HepG2 (cell line): ENCODE results near the gene KCTD5. TPM values are rescaled to one million over a fixed set of nuclear protein-coding genes. Genes with fewer than 3 reads are reported as not detected.
A peak's percentile ranks its signal among the peaks of the same experiment; 100 is the strongest.

ENCODE experiments used
- AGO1 ChIP-seq: fragments of 200-400 bp; formaldehyde crosslinking; IDR thresholded peaks from 2 replicates; pipeline ENCODE4 v1.6.1; 2017; ENCODE audit warnings: mild to moderate bottlenecking, low read depth, low read length, moderate library complexity; ENCODE audit not compliant: poor library complexity, severe bottlenecking
- AHDC1 ChIP-seq: sonication (generic); formaldehyde crosslinking; IDR thresholded peaks from 2 replicates; pipeline ENCODE4 v1.5.1; 2020; ENCODE audit warnings: mild to moderate bottlenecking, missing genetic modification reagents, borderline replicate concordance
- ARID5B ChIP-seq: IDR thresholded peaks from 2 replicates; pipeline ENCODE4 v1.4.0; 2020; ENCODE audit warnings: mild to moderate bottlenecking, missing genetic modification reagents
- BCL6 ChIP-seq: IDR thresholded peaks from 2 replicates; pipeline ENCODE4 v1.6.1; 2016; ENCODE audit warnings: missing genetic modification reagents, missing compliant biosample characterization
- FOSL1 ChIP-seq: sonication (generic); formaldehyde crosslinking; IDR thresholded peaks from 2 replicates; pipeline ENCODE4 v1.9.0; 2021; ENCODE audit warnings: missing genetic modification reagents, borderline replicate concordance
- FOXP4 ChIP-seq: sonication (generic); formaldehyde crosslinking; IDR thresholded peaks from 2 replicates; pipeline ENCODE4 v1.4.0; 2020; ENCODE audit warnings: missing genetic modification reagents
- GTF3A ChIP-seq: sonication (generic); formaldehyde crosslinking; conservative IDR thresholded peaks from 2 replicates; pipeline ENCODE4 v1.4.0; 2020; ENCODE audit warnings: mild to moderate bottlenecking, missing genetic modification reagents
- MAX ChIP-seq: IDR thresholded peaks from 2 replicates; pipeline ENCODE4 v1.6.1; 2012; ENCODE audit warnings: inconsistent platforms
- MTERF4 ChIP-seq: sonication (generic); formaldehyde crosslinking; IDR thresholded peaks from 2 replicates; pipeline ENCODE4 v1.8.0; 2023; ENCODE audit warnings: mild to moderate bottlenecking, missing genetic modification reagents
- ZBTB20 ChIP-seq: sonication (generic); formaldehyde crosslinking; IDR thresholded peaks from 2 replicates; pipeline ENCODE4 v1.8.1; 2023; ENCODE audit warnings: missing genetic modification reagents, low read depth, mild to moderate bottlenecking, borderline replicate concordance
- ZBTB8A ChIP-seq: sonication (generic); formaldehyde crosslinking; IDR thresholded peaks from 2 replicates; pipeline ENCODE4 v1.4.0; 2020; ENCODE audit warnings: mild to moderate bottlenecking, low read depth, missing genetic modification reagents, borderline replicate concordance
- ZKSCAN1 ChIP-seq: fragments of 150-350 bp; IDR thresholded peaks from 2 replicates; pipeline ENCODE4 v1.6.1; 2014; ENCODE audit warnings: low read length
- ZNF335 ChIP-seq: sonication (generic); formaldehyde crosslinking; IDR thresholded peaks from 2 replicates; pipeline ENCODE4 v1.4.0; 2020; ENCODE audit warnings: missing genetic modification reagents
- ZNF34 ChIP-seq: sonication (generic); formaldehyde crosslinking; IDR thresholded peaks from 2 replicates; pipeline ENCODE4 v1.4.0; 2020; ENCODE audit warnings: mild to moderate bottlenecking, missing genetic modification reagents, borderline replicate concordance
- ZSCAN9 ChIP-seq: IDR thresholded peaks from 2 replicates; pipeline ENCODE4 v1.6.1; 2016; ENCODE audit warnings: borderline replicate concordance
- polyA plus RNA-seq, 8 experiments: library from polyadenylated mRNA; depleted of rRNA in 3 of 8; stranded (reverse) in 7 of 8; unstranded in 1 of 8; fragments of >200 nt; fragmentation: Illumina TruSeq in 4 of 8; extraction: Trizol in 4 of 8; gene quantifications; 2 replicates each; pipeline versions ENCODE4 v1.2.1 to v1.2.3, GENCODE V29; 2011 to 2016; ENCODE audit warnings: low read depth in 4 of 8, missing spikeins in 1 of 8, mixed read lengths in 1 of 8; ENCODE audit not compliant: insufficient read depth in 1 of 8
- total RNA-seq, 5 experiments: library from RNA; depleted of rRNA; stranded (reverse); fragments of >200 nt; fragmentation: Illumina TruSeq; extraction: Trizol; gene quantifications; 2 replicates each; pipeline ENCODE4 v1.2.3, GENCODE V29; 2016; ENCODE audit warnings: low read depth in 1 of 5

The KCTD5 gene
- total and polyA plus RNA-seq, 2 of the 13 experiments (the other 11 are each of a cell fraction or from before 2014, with no cell fraction given) = 25.4 to 29.8 TPM

- TF ChIP-seq ZNF34 (CRISPR knock-in tag) = no peak
- TF ChIP-seq ZKSCAN1 = no peak
- 0 out of 2 replicates have a peak, but pooled peaks have one; percentile 36 for TF ChIP-seq GTF3A (CRISPR knock-in tag)
- TF ChIP-seq MTERF4 = no peak
- TF ChIP-seq ZBTB20 (CRISPR knock-in tag) = no peak
- TF ChIP-seq MAX = peak; percentile 73; the same call in 1 of the 2 replicates
- TF ChIP-seq ZSCAN9 (CRISPR knock-in tag) = no peak
- no peak for TF ChIP-seq ARID5B (CRISPR knock-in tag)
- TF ChIP-seq AHDC1 (CRISPR knock-in tag) = no peak
- TF ChIP-seq ZBTB8A (CRISPR knock-in tag) = no peak
- no peak; the same call in 1 of the 2 replicates for TF ChIP-seq BCL6 (CRISPR knock-in tag)
- no peak for TF ChIP-seq ZNF335 (CRISPR knock-in tag)
- no peak for TF ChIP-seq FOSL1 (CRISPR knock-in tag)
- TF ChIP-seq FOXP4 (CRISPR knock-in tag) = no peak
- TF ChIP-seq AGO1 = no peak
Measured at GRCh38 chr16:2720719-2721633, 38.7 kb downstream of the KCTD5 start (continued).
